ENCODE results near the gene RGL3.
"Not testable (repeated sequence)": the region's sequence is repeated elsewhere in the genome, so short reads cannot be mapped to it uniquely, and the experiment has no call there.

GRCh38 chr19:11458912-11459311 lies 39.8 kb upstream of the RGL3 start:
- TF ChIP-seq, protein P1, sequence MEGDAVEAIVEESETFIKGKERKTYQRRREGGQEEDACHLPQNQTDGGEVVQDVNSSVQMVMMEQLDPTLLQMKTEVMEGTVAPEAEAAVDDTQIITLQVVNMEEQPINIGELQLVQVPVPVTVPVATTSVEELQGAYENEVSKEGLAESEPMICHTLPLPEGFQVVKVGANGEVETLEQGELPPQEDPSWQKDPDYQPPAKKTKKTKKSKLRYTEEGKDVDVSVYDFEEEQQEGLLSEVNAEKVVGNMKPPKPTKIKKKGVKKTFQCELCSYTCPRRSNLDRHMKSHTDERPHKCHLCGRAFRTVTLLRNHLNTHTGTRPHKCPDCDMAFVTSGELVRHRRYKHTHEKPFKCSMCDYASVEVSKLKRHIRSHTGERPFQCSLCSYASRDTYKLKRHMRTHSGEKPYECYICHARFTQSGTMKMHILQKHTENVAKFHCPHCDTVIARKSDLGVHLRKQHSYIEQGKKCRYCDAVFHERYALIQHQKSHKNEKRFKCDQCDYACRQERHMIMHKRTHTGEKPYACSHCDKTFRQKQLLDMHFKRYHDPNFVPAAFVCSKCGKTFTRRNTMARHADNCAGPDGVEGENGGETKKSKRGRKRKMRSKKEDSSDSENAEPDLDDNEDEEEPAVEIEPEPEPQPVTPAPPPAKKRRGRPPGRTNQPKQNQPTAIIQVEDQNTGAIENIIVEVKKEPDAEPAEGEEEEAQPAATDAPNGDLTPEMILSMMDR (IDR thresholded peaks at IDR 0.05; ENCODE audit: low read depth, low read length, missing input control), result not testable (repeated sequence)
- not testable (repeated sequence) for TF ChIP-seq NR2F2 (IDR thresholded peaks at IDR 0.05); EGR1 (IDR thresholded peaks at IDR 0.05; ENCODE audit: low read depth in 2 of 2); SP1 (IDR thresholded peaks at IDR 0.05); RAD21 (IDR thresholded peaks at IDR 0.05); JUND (IDR thresholded peaks at IDR 0.05); ATF3 (IDR thresholded peaks at IDR 0.05); TAF1 (conservative IDR thresholded peaks at IDR 0.05)
- TF ChIP-seq, protein P2, sequence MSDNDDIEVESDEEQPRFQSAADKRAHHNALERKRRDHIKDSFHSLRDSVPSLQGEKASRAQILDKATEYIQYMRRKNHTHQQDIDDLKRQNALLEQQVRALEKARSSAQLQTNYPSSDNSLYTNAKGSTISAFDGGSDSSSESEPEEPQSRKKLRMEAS (IDR thresholded peaks at IDR 0.05), result not testable (repeated sequence)
- TF ChIP-seq, protein P3, sequence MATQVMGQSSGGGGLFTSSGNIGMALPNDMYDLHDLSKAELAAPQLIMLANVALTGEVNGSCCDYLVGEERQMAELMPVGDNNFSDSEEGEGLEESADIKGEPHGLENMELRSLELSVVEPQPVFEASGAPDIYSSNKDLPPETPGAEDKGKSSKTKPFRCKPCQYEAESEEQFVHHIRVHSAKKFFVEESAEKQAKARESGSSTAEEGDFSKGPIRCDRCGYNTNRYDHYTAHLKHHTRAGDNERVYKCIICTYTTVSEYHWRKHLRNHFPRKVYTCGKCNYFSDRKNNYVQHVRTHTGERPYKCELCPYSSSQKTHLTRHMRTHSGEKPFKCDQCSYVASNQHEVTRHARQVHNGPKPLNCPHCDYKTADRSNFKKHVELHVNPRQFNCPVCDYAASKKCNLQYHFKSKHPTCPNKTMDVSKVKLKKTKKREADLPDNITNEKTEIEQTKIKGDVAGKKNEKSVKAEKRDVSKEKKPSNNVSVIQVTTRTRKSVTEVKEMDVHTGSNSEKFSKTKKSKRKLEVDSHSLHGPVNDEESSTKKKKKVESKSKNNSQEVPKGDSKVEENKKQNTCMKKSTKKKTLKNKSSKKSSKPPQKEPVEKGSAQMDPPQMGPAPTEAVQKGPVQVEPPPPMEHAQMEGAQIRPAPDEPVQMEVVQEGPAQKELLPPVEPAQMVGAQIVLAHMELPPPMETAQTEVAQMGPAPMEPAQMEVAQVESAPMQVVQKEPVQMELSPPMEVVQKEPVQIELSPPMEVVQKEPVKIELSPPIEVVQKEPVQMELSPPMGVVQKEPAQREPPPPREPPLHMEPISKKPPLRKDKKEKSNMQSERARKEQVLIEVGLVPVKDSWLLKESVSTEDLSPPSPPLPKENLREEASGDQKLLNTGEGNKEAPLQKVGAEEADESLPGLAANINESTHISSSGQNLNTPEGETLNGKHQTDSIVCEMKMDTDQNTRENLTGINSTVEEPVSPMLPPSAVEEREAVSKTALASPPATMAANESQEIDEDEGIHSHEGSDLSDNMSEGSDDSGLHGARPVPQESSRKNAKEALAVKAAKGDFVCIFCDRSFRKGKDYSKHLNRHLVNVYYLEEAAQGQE (IDR thresholded peaks at IDR 0.05), result not testable (repeated sequence)

Measured in liver (tissue), 3 donors.